GM21390 (cell line): ENCODE data around the gene NT5C.
"Not testable (repeated sequence)": the region's sequence is repeated elsewhere in the genome, so short reads cannot be mapped to it uniquely, and the experiment has no call there.

Experiments
- ATAC-seq: cut with Tn5 transposase; IDR thresholded peaks from one replicate; pipeline ENCODE4 v1.9.1; 2021; ENCODE audit not compliant: unreplicated experiment

Gene NT5C

GRCh38 chr17:75144816-75145512 lies 13.4 kb upstream of the NT5C start:
- no peak for ATAC-seq

- ATAC-seq, result no peak
Measured at GRCh38 chr17:75142236-75142971, 10.9 kb upstream of the NT5C start.

GRCh38 chr17:75138519-75138918 lies 7.0 kb upstream of the NT5C start:
- no peak for ATAC-seq

GRCh38 chr17:75137762-75138161 lies 6.2 kb upstream of the NT5C start:
- not testable (repeated sequence) for ATAC-seq

- ATAC-seq, result no peak
Measured at GRCh38 chr17:75135946-75136345, 4.4 kb upstream of the NT5C start.

GRCh38 chr17:75135452-75135851 lies 3.9 kb upstream of the NT5C start:
- no peak for ATAC-seq

GRCh38 chr17:75133607-75134347 lies 2.2 kb upstream of the NT5C start:
- not testable (repeated sequence) for ATAC-seq

GRCh38 chr17:75133001-75133400 lies 1.5 kb upstream of the NT5C start:
- ATAC-seq, result no peak

- ATAC-seq, result not testable (repeated sequence)
Measured at GRCh38 chr17:75132018-75133000, 767 bp upstream of the NT5C start.

- peak; percentile 22 for ATAC-seq
Measured at GRCh38 chr17:75130632-75131277, 787 bp downstream of the NT5C start.

GRCh38 chr17:75130059-75130631 lies 1.4 kb downstream of the NT5C start:
- no peak for ATAC-seq

- no peak for ATAC-seq
Measured at GRCh38 chr17:75129576-75129975, 2.0 kb downstream of the NT5C start.

GRCh38 chr17:75128694-75129505 lies 2.6 kb downstream of the NT5C start:
- ATAC-seq, result no peak

GRCh38 chr17:75127936-75128335 lies 3.6 kb downstream of the NT5C start:
- not testable (repeated sequence) for ATAC-seq

GRCh38 chr17:75126954-75127353 lies 4.6 kb downstream of the NT5C start:
- ATAC-seq, result no peak

GRCh38 chr17:75125984-75126383 lies 5.6 kb downstream of the NT5C start:
- no peak for ATAC-seq

- no peak for ATAC-seq
Measured at GRCh38 chr17:75124819-75125162, 6.8 kb downstream of the NT5C start.

- ATAC-seq, result no peak
Measured at GRCh38 chr17:75124041-75124818, 7.3 kb downstream of the NT5C start.
